DND-41 (cell line): ENCODE data around the gene TAS2R46.

Experiments used
- CTCF ChIP-seq: IDR thresholded peaks from 2 replicates; pipeline ENCODE4 v1.5.1; 2012; ENCODE audit warnings: borderline replicate concordance, low read length, moderate library complexity, mild to moderate bottlenecking; ENCODE audit not compliant: poor library complexity, severe bottlenecking; ENCODE audit errors: extremely low read depth
- EZH2 ChIP-seq: IDR thresholded peaks from 3 replicates; pipeline ENCODE4 v1.6.1; 2012; ENCODE audit warnings: borderline replicate concordance, low read depth, mild to moderate bottlenecking, moderate library complexity, low read length, inconsistent platforms; ENCODE audit not compliant: severe bottlenecking

DNA sequence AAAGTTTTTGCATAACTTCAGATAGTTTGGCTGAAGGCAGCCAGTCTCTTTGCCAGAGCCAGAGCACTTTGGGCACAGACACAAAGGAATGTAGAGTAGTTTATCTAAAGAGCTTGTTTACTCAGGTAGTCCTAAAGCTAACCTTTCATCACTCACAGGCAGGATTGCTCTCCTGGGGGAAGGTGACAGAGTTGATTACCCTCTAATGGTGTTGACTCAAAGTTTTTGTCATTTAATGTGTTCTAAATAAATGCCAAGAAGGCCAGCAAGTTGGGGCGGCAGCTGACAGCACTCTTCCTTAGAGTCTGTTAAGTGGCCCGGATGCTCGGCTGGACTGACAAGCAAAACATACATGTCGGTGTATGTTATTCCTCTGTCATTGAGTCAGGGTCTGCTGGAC lies 9.3 kb upstream of the TAS2R46 start:
- no peak for TF ChIP-seq CTCF
- no peak for TF ChIP-seq EZH2
